ENCODE data around the gene PRKN.

Gene PRKN

GRCh38 chr6:161727083-161727833 lies 1000.3 kb downstream of the PRKN start:
- DNase-seq (ENCODE audit: low read depth), result no peak

- no peak for DNase-seq (ENCODE audit: low read depth)
Observed at GRCh38 chr6:161722394-161722793, 1005.2 kb downstream of the PRKN start.

GRCh38 chr6:161721511-161721910 lies 1006.1 kb downstream of the PRKN start:
- no peak for DNase-seq (ENCODE audit: low read depth)

GRCh38 chr6:161716176-161716575 lies 1011.4 kb downstream of the PRKN start:
- DNase-seq (ENCODE audit: low read depth), result no peak

- no peak for DNase-seq (ENCODE audit: low read depth)
Observed at GRCh38 chr6:161711938-161712337, 1015.6 kb downstream of the PRKN start.

GRCh38 chr6:161711515-161711914 lies 1016.1 kb downstream of the PRKN start:
- DNase-seq (ENCODE audit: low read depth), result no peak

- DNase-seq (ENCODE audit: low read depth), result no peak
Observed at GRCh38 chr6:161710698-161711097, 1016.9 kb downstream of the PRKN start.

- DNase-seq (ENCODE audit: low read depth), result no peak
Observed at GRCh38 chr6:161701056-161701455, 1026.5 kb downstream of the PRKN start.

GRCh38 chr6:161696801-161697200 lies 1030.8 kb downstream of the PRKN start:
- no peak for DNase-seq (ENCODE audit: low read depth)

- no peak for DNase-seq (ENCODE audit: low read depth)
Observed at GRCh38 chr6:161694995-161695394, 1032.6 kb downstream of the PRKN start.

GRCh38 chr6:161686655-161687054 lies 1040.9 kb downstream of the PRKN start:
- no peak for DNase-seq (ENCODE audit: low read depth)

GRCh38 chr6:161684731-161685475 lies 1042.7 kb downstream of the PRKN start:
- DNase-seq (ENCODE audit: low read depth), result no peak

- no peak for DNase-seq (ENCODE audit: low read depth)
Observed at GRCh38 chr6:161683400-161683799, 1044.2 kb downstream of the PRKN start.

- no peak for DNase-seq (ENCODE audit: low read depth)
Observed at GRCh38 chr6:161682982-161683381, 1044.6 kb downstream of the PRKN start.

GRCh38 chr6:161679980-161680538 lies 1047.5 kb downstream of the PRKN start:
- no peak for DNase-seq (ENCODE audit: low read depth)

- no peak for DNase-seq (ENCODE audit: low read depth)
Observed at GRCh38 chr6:161677188-161677587, 1050.4 kb downstream of the PRKN start.

- DNase-seq (ENCODE audit: low read depth), result no peak
Observed at GRCh38 chr6:161676586-161676985, 1051.0 kb downstream of the PRKN start.

GRCh38 chr6:161674930-161675682 lies 1052.5 kb downstream of the PRKN start:
- DNase-seq (ENCODE audit: low read depth), result no peak

GRCh38 chr6:161673026-161673425 lies 1054.5 kb downstream of the PRKN start:
- no peak for DNase-seq (ENCODE audit: low read depth)

- no peak for DNase-seq (ENCODE audit: low read depth)
Observed at GRCh38 chr6:161671117-161671516, 1056.4 kb downstream of the PRKN start.

- DNase-seq (ENCODE audit: low read depth), result no peak
Observed at GRCh38 chr6:161668665-161669064, 1058.9 kb downstream of the PRKN start.

- no peak for DNase-seq (ENCODE audit: low read depth)
Observed at GRCh38 chr6:161667957-161668356, 1059.6 kb downstream of the PRKN start.

Measured in non-pigmented ciliary epithelial cell (primary cell).